NCI-H526 (cell line): ENCODE data around the gene NDUFV1.
"Not testable (repeated sequence)": the region's sequence is repeated elsewhere in the genome, so short reads cannot be mapped to it uniquely, and the experiment has no call there.

Source experiments
- DNase-seq, 2 experiments: peaks; one replicate each; lab custom pipeline; 2025; lab: John Stamatoyannopoulos, UW

Gene NDUFV1

DNA sequence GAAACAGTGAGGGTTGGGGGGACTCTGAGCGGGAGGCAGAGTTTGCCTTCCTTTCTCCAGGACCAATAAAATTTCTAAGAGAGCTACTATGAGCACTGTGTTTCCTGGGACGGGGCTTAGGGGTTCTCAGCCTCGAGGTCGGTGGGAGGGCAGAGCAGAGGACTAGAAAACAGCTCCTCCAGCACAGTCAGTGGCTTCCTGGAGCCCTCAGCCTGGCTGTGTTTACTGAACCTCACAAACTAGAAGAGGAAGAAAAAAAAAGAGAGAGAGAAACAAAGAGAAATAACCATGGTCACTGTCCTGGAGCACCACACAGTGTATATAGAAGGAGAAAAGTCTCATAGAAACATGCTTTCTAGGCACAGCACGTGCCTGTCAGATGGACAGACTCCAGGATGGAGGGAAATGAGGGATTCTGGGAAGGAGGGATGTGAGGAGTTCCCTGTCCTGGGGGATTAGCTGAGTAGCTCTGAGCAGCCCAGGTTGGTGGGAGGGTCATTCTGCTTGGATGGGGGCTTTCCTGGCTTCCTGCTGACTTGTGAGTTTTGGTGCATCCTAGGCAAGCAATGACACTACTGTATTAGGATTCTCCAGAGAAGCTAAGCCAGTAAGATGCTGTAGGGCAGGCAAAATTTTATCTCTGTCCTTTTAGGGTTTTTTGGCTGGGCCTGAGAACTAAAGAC, 20.0 kb upstream of the NDUFV1 start:
- DNase-seq, result no peak

DNA sequence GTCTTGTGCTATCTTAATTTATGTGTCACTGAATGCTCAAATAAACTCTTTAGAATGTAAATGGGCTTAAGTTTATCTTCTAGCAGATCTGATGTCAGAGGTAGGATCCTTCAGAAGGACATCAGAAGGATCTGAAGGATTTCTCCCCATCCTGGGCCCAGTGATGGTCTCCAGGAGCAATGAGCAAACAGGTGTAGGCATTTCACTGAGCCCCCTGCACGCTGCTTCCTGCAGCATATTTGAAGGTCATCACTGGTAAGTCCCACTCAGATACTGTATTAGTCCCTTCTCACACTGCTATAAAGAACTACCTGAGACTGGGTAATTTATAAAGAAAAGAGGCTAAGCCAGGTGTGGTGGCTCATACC, 18.6 kb upstream of the NDUFV1 start:
- DNase-seq, result no peak

DNA sequence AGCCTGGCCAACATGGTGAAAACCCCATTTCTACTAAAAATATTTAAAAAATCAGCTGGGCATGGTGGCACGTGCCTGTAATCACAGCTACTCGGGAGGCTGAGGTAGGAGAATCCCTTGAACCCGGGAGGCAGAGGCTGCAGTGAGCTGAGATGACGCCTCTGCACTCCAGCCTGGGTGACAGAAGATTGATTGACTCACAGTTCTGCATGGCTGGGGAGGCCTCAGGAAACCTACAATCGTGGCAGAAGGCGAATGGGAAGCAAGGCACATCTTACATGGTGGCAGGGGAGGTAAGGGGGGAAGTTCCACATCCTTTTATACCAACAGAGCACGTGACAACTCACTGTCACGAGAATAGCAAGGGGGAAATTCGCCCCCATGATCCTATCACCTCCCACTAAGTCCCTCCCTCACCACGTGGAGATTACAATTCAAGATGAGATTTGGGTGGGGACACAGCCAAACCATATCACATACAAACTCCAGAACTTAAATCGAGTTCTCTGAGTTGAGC, 17.8 kb upstream of the NDUFV1 start:
- not testable (repeated sequence) for DNase-seq

GRCh38 chr11:67592880-67593564, 13.7 kb upstream of the NDUFV1 start:
- peak; percentile 11 to 37 for DNase-seq

DNA sequence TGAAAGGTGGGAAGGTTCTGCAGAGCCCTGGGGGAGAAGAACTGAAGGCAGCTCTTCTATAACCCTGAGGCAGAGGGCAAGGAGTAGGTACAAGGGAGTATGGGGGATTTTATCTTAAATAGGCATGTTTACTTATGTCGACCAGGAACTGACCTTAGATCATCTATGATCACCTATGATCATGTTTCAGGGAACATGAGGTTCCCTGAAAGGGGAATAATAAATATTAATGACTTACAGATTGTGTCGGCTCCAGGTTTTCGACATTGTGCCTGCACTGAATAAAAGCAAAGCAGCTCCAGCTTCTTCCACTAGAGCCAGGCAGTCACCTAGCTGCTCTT, 13.2 kb upstream of the NDUFV1 start:
- no peak for DNase-seq

DNA sequence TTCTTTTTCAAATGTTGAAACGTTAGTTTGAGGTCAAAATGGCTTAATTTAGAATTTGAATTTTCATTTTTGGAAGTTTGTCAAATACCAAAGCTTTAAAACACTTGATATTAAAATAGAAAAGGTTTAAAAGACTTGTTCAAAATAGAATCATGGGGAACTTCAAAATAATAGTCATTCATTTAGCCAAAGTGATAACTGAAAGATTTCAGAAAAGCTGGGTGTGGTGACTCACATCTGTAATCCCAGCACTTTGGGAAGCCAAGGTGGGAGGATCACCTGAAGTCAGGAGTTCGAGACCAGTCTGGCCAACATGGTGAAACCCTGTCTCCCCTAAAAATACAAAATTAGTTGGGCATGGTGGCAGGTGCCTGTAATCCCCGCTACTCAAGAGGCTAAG, 12.3 kb upstream of the NDUFV1 start:
- DNase-seq, result no peak

GRCh38 chr11:67596753-67597300, 9.9 kb upstream of the NDUFV1 start:
- DNase-seq, result no peak

DNA sequence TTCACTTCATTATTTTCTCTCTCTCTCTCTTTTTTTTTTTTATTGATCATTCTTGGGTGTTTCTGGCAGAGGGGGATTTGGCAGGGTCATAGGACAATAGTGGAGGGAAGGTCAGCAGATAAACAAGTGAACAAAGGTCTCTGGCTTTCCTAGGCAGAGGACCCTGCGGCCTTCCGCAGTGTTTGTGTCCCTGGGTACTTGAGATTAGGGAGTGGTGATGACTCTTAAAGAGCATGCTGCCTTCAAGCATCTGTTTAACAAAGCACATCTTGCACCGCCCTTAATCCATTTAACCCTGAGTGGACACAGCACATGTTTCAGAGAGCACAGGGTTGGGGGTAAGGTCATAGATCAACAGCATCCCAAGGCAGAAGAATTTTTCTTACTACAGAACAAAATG, 9.3 kb upstream of the NDUFV1 start:
- DNase-seq, result not testable (repeated sequence)

DNA sequence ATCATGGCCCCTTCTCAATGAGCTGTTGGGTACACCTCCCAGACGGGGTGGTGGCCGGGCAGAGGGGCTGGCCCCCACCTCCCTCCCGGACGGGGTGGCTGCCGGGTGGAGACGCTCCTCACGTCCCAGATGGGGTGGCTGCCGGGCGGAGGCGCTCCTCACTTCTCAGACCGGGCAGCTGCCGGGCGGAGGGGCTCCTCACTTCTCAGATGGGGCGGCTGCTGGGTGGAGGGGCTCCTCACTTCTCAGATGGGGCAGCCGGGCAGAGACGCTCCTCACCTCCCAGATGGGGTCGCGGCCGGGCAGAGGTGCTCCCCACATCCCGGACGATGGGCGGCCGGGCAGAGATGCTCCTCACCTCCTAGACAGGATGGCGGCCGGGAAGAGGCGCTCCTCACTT, 8.8 kb upstream of the NDUFV1 start:
- DNase-seq, result not testable (repeated sequence)

DNA sequence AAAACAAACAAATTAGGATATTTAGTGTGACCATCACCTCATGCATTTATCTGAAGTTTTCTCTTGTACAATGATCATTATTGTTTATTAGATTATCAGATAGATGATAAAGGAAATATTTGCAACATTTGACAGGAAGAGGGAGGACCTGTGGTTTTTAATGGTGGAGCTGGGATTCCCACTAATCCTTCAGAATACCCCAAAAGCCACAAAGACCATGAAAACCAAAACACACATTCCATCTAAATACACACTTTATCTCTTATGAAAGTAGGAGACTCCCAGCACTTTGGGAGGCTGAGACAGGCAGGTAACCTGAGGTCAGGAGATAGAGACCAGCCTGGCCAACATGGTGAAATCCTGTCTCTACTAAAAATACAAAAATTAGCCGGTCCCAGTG, 7.6 kb upstream of the NDUFV1 start:
- DNase-seq, result no peak

DNA sequence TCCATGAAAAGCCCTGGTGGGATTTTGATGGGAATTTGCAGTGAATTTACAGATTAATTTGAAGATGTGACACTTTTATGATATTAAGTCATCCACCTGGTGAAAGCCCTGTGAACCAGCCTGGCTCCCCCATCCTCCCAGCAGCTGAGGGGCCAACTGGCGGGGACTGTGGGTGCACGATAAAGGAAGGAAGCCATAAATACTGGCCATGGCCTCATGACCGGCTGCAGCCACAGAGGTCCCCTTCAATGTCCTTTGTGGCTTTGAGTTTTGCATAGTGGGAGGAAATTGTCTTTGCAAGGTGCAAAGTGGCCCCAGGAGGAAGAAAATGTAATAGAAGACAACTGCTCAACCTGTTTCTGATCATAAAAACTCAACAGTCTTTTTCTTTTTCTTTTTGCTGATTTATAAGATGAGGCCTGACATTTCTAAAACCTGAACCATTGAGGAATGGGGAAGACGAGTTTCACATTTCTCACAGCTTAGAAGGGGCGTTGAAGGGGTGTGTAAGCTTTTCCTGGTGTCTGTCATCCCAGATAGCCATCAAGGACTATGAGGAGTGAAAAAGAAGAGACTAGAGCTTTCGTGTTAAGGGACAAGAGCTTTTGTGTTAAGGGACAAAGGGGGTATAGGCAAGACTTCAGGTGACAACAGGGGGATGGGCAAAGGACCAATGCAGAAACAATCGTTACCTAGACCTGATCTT, 6.3 kb upstream of the NDUFV1 start:
- DNase-seq, result peak in 1 of 2 experiments; percentile 33

GRCh38 chr11:67601098-67601497, 5.6 kb upstream of the NDUFV1 start:
- DNase-seq, result no peak

- not testable (repeated sequence) for DNase-seq
Observed at GRCh38 chr11:67604119-67604518, 2.6 kb upstream of the NDUFV1 start.

GRCh38 chr11:67604815-67605214, 1.9 kb upstream of the NDUFV1 start:
- DNase-seq, result no peak

GRCh38 chr11:67605231-67606011, 1.3 kb upstream of the NDUFV1 start:
- no peak for DNase-seq

DNA sequence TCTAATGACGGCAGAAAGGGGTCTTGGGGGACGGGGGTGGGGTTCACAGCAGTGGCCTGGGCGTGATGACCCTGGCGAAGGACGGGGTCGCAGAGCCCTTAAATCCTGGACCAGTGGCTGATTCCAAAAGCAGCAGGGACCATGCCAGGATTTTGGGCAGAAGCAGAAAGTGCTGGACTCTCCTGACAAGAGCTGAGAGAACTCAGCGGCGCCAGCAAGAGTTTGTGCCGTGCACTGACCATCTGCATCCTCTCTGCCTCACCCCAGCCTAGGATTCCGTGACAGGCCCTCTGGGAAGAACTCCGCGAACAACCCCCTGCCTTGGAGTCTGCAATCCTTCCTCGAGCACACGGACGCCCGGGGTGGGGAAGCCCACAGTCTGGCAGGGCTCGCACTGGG, 644 bp upstream of the NDUFV1 start:
- no peak for DNase-seq

- DNase-seq, result no peak
Observed at GRCh38 chr11:67607507-67607906, 771 bp downstream of the NDUFV1 start.

GRCh38 chr11:67608486-67608885, 1.8 kb downstream of the NDUFV1 start:
- DNase-seq, result no peak

DNA sequence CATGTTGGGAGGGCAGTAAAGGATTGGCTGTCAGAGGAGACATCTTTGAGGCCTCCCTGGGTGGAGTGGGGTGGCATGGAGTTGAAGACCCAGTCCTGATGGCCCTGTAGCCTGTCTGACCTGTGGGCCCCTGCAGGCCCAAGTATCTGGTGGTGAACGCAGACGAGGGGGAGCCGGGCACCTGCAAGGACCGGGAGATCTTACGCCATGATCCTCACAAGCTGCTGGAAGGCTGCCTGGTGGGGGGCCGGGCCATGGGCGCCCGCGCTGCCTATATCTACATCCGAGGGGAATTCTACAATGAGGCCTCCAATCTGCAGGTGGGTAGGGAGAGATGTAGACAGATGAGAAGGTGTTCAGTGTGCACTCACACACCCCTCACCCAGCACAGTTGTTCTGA, 2.6 kb downstream of the NDUFV1 start:
- no peak for DNase-seq

DNA sequence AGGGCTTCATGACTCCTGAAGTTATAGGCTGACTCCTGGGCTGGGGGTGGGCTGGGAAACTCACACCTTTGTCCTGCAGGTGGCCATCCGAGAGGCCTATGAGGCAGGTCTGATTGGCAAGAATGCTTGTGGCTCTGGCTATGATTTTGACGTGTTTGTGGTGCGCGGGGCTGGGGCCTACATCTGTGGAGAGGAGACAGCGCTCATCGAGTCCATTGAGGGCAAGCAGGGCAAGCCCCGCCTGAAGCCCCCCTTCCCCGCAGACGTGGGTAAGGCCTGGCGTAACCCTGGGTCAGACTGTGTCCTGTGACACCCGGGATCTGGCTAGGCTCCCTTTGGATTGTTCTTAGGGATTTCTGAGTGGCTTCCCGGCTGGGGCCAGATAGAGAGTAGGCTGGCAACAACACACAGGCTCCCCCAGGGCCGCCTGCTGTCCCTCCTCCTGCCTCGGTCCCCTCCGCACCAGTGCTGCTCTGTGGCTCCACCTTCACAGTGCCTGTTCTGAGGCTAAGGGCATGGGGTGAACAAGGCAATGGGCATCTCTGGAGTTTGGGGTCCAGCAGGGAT, 3.6 kb downstream of the NDUFV1 start:
- DNase-seq, result no peak

GRCh38 chr11:67611165-67611564, 4.4 kb downstream of the NDUFV1 start:
- no peak for DNase-seq
